D721Med (cell line): ENCODE measurements around the gene BID.

Source experiments
- DNase-seq: peaks from one replicate; pipeline ENCODE4 v3.0.0; 2011; ENCODE audit warnings: low spot score; ENCODE audit not compliant: insufficient read length
- FAIRE-seq: peaks from 2 replicates; lab custom pipeline; 2011; peaks lifted over from hg19 to GRCh38; lab: Jason Lieb, UNC
- TF ChIP-seq, protein P1 (sequence below): IDR thresholded peaks from 2 replicates; pipeline ENCODE4 v1.5.1; 2012; ENCODE audit warnings: mild to moderate bottlenecking, control low read depth; ENCODE audit not compliant: insufficient read depth; ENCODE audit errors: missing control alignments

Gene BID

DNA sequence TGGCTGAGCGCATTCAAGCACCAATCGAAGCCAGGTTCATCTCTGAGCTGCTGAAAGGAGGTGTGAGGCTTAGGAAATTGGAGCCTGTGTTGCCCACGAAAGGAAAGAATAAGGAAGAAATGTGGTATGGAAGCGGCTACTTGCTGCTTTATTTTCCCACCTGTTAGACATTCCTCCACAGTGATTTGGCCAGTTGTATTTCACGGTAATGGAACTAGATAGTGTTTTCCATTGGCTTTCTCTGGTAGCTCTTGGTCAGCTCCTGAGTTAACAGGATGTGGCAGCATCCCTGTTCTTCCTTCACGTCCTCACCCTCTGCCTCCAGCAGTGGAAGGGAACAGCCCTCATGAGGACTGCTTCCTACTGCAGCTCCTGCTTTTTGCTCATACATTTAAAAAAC, 44.7 kb downstream of the BID start:
- no peak for FAIRE-seq

GRCh38 chr22:17728786-17729185, 45.5 kb downstream of the BID start:
- no peak for DNase-seq
- FAIRE-seq: no peak
- TF ChIP-seq, protein P1, sequence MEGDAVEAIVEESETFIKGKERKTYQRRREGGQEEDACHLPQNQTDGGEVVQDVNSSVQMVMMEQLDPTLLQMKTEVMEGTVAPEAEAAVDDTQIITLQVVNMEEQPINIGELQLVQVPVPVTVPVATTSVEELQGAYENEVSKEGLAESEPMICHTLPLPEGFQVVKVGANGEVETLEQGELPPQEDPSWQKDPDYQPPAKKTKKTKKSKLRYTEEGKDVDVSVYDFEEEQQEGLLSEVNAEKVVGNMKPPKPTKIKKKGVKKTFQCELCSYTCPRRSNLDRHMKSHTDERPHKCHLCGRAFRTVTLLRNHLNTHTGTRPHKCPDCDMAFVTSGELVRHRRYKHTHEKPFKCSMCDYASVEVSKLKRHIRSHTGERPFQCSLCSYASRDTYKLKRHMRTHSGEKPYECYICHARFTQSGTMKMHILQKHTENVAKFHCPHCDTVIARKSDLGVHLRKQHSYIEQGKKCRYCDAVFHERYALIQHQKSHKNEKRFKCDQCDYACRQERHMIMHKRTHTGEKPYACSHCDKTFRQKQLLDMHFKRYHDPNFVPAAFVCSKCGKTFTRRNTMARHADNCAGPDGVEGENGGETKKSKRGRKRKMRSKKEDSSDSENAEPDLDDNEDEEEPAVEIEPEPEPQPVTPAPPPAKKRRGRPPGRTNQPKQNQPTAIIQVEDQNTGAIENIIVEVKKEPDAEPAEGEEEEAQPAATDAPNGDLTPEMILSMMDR: no peak

More for the DNA sequence above, 44.7 kb downstream of the BID start:
- no peak for DNase-seq
- TF ChIP-seq, protein P1: no peak

DNA sequence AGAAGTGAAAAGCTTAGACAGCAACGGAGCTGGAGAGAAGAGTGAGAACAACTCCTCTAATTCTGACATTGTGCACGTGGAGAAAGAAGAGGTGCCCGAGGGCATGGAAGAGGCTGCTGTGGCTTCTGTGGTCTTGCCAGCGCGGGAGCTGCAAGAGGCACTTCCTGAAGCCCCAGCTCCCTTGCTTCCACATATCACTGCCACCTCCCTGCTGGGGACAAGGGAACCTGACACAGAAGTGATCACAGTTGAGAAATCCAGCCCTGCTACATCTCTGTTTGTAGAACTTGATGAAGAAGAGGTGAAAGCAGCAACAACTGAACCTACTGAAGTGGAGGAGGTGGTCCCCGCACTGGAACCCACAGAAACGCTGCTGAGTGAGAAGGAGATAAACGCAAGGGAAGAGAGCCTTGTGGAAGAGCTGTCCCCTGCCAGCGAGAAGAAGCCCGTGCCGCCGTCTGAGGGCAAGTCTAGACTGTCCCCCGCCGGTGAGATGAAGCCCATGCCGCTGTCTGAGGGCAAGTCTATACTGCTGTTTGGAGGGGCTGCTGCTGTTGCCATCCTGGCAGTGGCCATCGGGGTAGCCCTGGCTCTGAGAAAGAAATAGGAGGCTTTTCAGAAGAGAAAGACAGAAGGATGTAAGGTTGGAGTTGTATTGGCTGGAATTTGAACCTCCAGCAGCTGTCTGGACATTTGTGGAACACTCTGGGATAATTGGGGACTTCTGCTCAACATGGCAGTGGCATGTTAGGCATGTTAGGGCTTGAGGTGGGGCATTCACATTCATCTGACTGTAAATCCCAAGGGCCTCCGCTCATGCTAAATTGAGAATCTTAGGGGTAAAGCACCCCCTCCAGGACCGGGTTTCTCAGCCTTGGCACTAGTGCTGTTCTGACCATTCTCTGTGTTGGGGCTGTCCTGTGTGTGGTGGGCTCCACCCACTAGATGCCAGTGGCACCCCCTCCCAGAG, 47.1 kb downstream of the BID start:
- FAIRE-seq (no peak), DNase-seq (no peak)
- TF ChIP-seq, protein P1: no peak

DNA sequence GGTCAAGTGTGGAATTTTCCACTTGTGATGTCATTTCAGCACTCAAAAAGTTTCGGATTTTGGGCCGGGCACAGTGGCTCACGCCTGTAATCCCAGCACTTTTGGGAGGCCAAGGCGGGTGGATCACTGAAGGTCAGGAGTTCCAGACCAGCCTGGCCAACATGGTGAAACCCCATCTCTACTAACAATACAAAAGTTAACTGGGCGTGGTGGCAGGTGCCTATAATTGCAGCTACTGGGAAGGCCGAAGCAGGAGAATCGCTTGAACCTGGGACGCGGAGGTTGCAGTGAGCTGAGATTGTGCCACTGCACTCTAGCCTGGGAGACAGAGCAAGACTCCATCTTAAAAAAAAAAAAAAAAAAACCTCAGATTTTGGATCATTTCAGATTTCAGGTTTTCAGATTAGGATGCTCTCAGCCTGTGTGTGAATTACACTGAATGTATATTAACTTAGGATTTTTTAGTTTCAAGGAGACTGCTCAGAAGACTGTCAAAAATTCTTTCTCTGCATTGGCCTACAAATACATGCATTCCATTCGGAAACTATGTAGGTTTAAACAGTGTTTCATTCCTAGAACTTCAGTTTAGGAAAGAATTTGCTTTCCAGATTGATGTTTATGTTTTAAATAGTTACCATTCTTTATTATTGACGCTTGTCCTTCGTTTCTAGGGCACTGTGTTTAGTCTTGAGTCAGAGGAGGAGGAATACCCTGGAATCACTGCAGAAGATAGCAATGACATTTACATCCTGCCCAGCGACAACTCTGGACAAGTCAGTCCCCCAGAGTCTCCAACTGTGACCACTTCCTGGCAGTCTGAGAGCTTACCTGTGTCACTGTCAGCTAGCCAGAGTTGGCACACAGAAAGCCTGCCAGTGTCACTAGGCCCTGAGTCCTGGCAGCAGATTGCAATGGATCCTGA, 48.0 kb downstream of the BID start:
- no peak for FAIRE-seq
- no peak for DNase-seq
- TF ChIP-seq, protein P1: no peak

DNA sequence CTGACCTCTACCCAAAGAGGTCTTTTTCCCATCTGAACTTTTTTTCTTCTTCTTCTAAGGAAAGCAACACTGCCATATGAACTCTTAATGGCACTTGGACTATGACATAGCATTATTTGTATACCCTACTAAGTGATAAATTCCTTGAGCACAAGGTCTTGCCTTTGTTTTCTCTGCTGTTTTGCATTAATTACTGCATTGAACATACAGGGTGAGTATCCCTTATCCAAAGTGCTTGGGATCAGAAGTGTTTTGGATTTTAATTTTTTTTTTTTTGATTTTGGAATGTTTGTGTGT, 48.8 kb downstream of the BID start:
- no peak for DNase-seq
- no peak for FAIRE-seq
- TF ChIP-seq, protein P1: no peak

DNA sequence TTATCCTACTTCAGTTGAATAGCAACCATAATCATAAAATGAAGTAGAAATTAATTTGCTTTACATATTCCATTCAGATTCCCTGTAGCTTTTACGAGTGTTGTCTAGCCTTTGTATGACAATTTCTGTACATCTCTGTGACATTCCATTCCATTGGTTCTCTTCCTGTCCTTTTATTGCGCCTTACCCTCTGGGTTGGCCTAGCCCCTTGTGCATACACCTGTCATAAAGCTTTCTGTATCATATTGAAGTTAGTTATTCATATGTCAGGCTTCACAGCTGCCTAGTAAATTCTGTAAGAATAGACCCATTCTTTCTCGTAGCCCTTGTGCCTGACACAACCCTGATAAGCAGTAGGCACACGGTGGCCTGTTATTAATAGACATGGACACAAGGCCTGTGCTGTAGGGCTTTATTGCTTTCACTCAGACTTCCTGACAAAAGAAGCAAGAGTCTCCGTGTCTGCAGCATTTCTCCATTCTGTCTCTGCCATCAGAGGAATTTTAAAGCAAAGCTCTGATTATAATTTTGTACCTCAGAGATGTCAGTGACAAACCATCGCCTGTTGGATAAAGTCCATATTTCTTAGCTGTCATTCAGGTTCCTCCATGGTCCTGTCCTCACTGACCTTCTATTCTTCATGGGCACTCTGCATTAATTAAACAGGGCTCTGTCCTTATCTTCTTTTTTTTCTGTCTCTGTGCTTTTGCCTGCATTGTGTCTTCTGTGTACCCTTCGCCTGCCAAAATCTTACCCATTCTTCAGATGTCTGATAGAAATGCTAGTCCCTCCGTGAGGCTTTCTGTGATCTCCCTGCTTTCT, 49.4 kb downstream of the BID start:
- TF ChIP-seq, protein P1: no peak
- no peak for FAIRE-seq

More for the DNA sequence above, 49.4 kb downstream of the BID start:
- no peak for DNase-seq
